Measurements from ENCODE around the gene SLC8A1. TPM values are rescaled to one million over a fixed set of nuclear protein-coding genes. Genes with fewer than 3 reads are reported as not detected.

Gene SLC8A1
- total and polyA plus RNA-seq, 2 of the 13 experiments (the other 11 are each of a cell fraction or from before 2014, with no cell fraction given): not detected

- TF ChIP-seq TRAFD1 (CRISPR knock-in tag; IDR thresholded peaks at IDR 0.05; ENCODE audit: borderline replicate concordance): no peak
Observed at GRCh38 chr2:40177366-40177765, 274.5 kb downstream of the SLC8A1 start (continued).

- in situ Hi-C loops (cut with HindIII; ENCODE audit: extremely low pct_ligation_motif_present, low pct_unique_long_range_greater_than_20kb): no loop called here
- no peak for DNase-seq (ENCODE audit: low spot score)
- H4K20me1 ChIP-seq (ENCODE audit: insufficient read depth, low read length): no peaks in the 10 kb centered on the region
- no peak overlapping the region for H3K4me2 ChIP-seq (ENCODE audit: low read depth, low read length)
- H3K27ac ChIP-seq (ENCODE audit: extremely low read length, insufficient read depth, low read length): no peak overlapping the region
- H3K36me3 ChIP-seq (replicated peaks in 1 of 2; ENCODE audit: control insufficient read depth in 1 of 2, insufficient read depth in 2 of 2, low read length in 2 of 2): no peaks in the 10 kb centered on the region
- TF ChIP-seq PTBP1 (IDR thresholded peaks at IDR 0.05; ENCODE audit: low read depth, low read length, poor library complexity, severe bottlenecking) (no peak), SIX1 (CRISPR knock-in tag; IDR thresholded peaks at IDR 0.05; ENCODE audit: borderline replicate concordance) (no peak), ZNF510 (CRISPR knock-in tag; IDR thresholded peaks at IDR 0.05; ENCODE audit: low read depth) (no peak), POLR2AphosphoS5 (IDR thresholded peaks at IDR 0.05; ENCODE audit: low read depth, low read length) (no peak), ZNF350 (CRISPR knock-in tag; IDR thresholded peaks at IDR 0.05; ENCODE audit: borderline replicate concordance, low read depth) (no peak)
- no peak overlapping the region for H3K4me3 ChIP-seq (replicated peaks in 1 of 3; ENCODE audit: insufficient read depth in 1 of 3, low read depth in 2 of 3, low read length in 3 of 3)
- ChIA-PET POLR2A (no interaction called here), CTCF (ENCODE audit: low intra/inter-chr PET ratio, low total read pairs) (no interaction called here)
- no peaks in the 10 kb centered on the region for H3K27me3 ChIP-seq (ENCODE audit: control insufficient read depth in 1 of 2, insufficient read depth in 2 of 2, low read length in 2 of 2)
- BruUV-seq (replicated peaks): no TSS peak
- H3K9me3 ChIP-seq (ENCODE audit: low read length): no peaks in the 10 kb centered on the region
- no peak overlapping the region for H3K9ac ChIP-seq (ENCODE audit: insufficient read depth, low read depth, low read length)
- ATAC-seq: no peak
- H2AFZ ChIP-seq (ENCODE audit: low read length): no peak overlapping the region
- FAIRE-seq: no peak
- intact Hi-C loops (cut with micrococcal nuclease; ENCODE audit: unreplicated experiment): no loop called here
- 0% methylated on average over 2 of the region's 2 CpGs for WGBS (ENCODE audit: low lambda C conversion rate)
- no peaks in the 10 kb centered on the region for H3K79me2 ChIP-seq (ENCODE audit: insufficient read depth, low read length)
- no peaks in the 10 kb centered on the region for H3K4me1 ChIP-seq (ENCODE audit: insufficient read depth, low read length)
Observed at GRCh38 chr2:40173276-40173675, 278.6 kb downstream of the SLC8A1 start.
